HepG2 (cell line): ENCODE results near the gene CIAO3. TPM values are rescaled to one million over a fixed set of nuclear protein-coding genes. Genes with fewer than 3 reads are reported as not detected.
A peak's percentile ranks its signal among the peaks of the same experiment; 100 is the strongest.

Experiments used
- ATAD3A ChIP-seq: sonication (generic); formaldehyde crosslinking; IDR thresholded peaks from 2 replicates; pipeline ENCODE4 v1.4.0; 2020; ENCODE audit warnings: missing genetic modification reagents
- BORCS8-MEF2B ChIP-seq: sonication (generic); formaldehyde crosslinking; IDR thresholded peaks from 2 replicates; pipeline ENCODE4 v1.8.0; 2022; ENCODE audit warnings: mild to moderate bottlenecking, missing genetic modification reagents
- ERF ChIP-seq: IDR thresholded peaks from 2 replicates; pipeline ENCODE4 v1.6.1; 2018; ENCODE audit warnings: missing biosample characterization, missing genetic modification reagents
- GZF1 ChIP-seq: sonication (generic); formaldehyde crosslinking; IDR thresholded peaks from 2 replicates; pipeline ENCODE4 v1.5.1; 2020; ENCODE audit warnings: mild to moderate bottlenecking, missing genetic modification reagents
- MED8 ChIP-seq: sonication (generic); formaldehyde crosslinking; IDR thresholded peaks from 2 replicates; pipeline ENCODE4 v1.8.1; 2023; ENCODE audit warnings: mild to moderate bottlenecking, missing genetic modification reagents; ENCODE audit not compliant: insufficient replicate concordance
- MEIS2 ChIP-seq: sonication (generic); formaldehyde crosslinking; IDR thresholded peaks from 2 replicates; pipeline ENCODE4 v1.9.0; 2021; ENCODE audit warnings: mild to moderate bottlenecking, missing genetic modification reagents
- PRPF4 ChIP-seq: fragments of 200-400 bp; formaldehyde crosslinking; IDR thresholded peaks from 2 replicates; pipeline ENCODE4 v1.6.1; 2016; ENCODE audit warnings: low read length, low read depth; ENCODE audit not compliant: poor library complexity, severe bottlenecking
- RBM39 ChIP-seq: fragments of 200-400 bp; formaldehyde crosslinking; IDR thresholded peaks from one replicate; pipeline ENCODE4 v1.6.1; 2018; ENCODE audit warnings: antibody characterized with exemption, mild to moderate bottlenecking, low read depth, low read length; ENCODE audit not compliant: poor library complexity, severe bottlenecking
- TRIM24 ChIP-seq: sonication (generic); formaldehyde crosslinking; IDR thresholded peaks from 2 replicates; pipeline ENCODE4 v1.8.0; 2022; ENCODE audit warnings: mild to moderate bottlenecking, missing genetic modification reagents
- ZNF333 ChIP-seq: sonication (generic); formaldehyde crosslinking; IDR thresholded peaks from 2 replicates; pipeline ENCODE4 v1.4.0; 2020; ENCODE audit warnings: mild to moderate bottlenecking, missing genetic modification reagents, borderline replicate concordance
- ZNF350 ChIP-seq: sonication (generic); formaldehyde crosslinking; IDR thresholded peaks from 2 replicates; pipeline ENCODE4 v1.4.0; 2020; ENCODE audit warnings: mild to moderate bottlenecking, low read depth, missing genetic modification reagents, borderline replicate concordance
- ZNF468 ChIP-seq: sonication (generic); formaldehyde crosslinking; IDR thresholded peaks from 2 replicates; pipeline ENCODE4 v1.8.0; 2022; ENCODE audit warnings: mild to moderate bottlenecking, moderate library complexity, missing genetic modification reagents
- ZNF550 ChIP-seq: sonication (generic); formaldehyde crosslinking; IDR thresholded peaks from 2 replicates; pipeline ENCODE4 v1.4.0; 2020; ENCODE audit warnings: mild to moderate bottlenecking, missing genetic modification reagents, borderline replicate concordance
- ZNF660 ChIP-seq: sonication (generic); formaldehyde crosslinking; IDR thresholded peaks from 2 replicates; pipeline ENCODE4 v1.5.1; 2020; ENCODE audit warnings: mild to moderate bottlenecking, low read depth, missing genetic modification reagents, borderline replicate concordance
- ZNF670 ChIP-seq: sonication (generic); formaldehyde crosslinking; IDR thresholded peaks from 2 replicates; pipeline ENCODE4 v1.8.0; 2022; ENCODE audit warnings: mild to moderate bottlenecking, missing genetic modification reagents, borderline replicate concordance
- ZSCAN12 ChIP-seq: sonication (generic); formaldehyde crosslinking; IDR thresholded peaks from 2 replicates; pipeline ENCODE4 v1.9.0; 2021; ENCODE audit warnings: mild to moderate bottlenecking, missing genetic modification reagents
- polyA plus RNA-seq, 8 experiments: library from polyadenylated mRNA; depleted of rRNA in 3 of 8; stranded (reverse) in 7 of 8; unstranded in 1 of 8; fragments of >200 nt; fragmentation: Illumina TruSeq in 4 of 8; extraction: Trizol in 4 of 8; gene quantifications; 2 replicates each; pipeline versions ENCODE4 v1.2.1 to v1.2.3, GENCODE V29; 2011 to 2016; ENCODE audit warnings: low read depth in 4 of 8, missing spikeins in 1 of 8, mixed read lengths in 1 of 8; ENCODE audit not compliant: insufficient read depth in 1 of 8
- total RNA-seq, 5 experiments: library from RNA; depleted of rRNA; stranded (reverse); fragments of >200 nt; fragmentation: Illumina TruSeq; extraction: Trizol; gene quantifications; 2 replicates each; pipeline ENCODE4 v1.2.3, GENCODE V29; 2016; ENCODE audit warnings: low read depth in 1 of 5
- TF ChIP-seq, protein P1 (sequence below): sonication (generic); formaldehyde crosslinking; conservative IDR thresholded peaks from 2 replicates; pipeline ENCODE4 v1.8.0; 2022; ENCODE audit warnings: missing genetic modification reagents
- TF ChIP-seq, protein P2 (sequence below), 2 experiments: sonication (generic) in 1 of 2; formaldehyde crosslinking in 1 of 2; IDR thresholded peaks; 2 replicates each; pipeline versions ENCODE4 v1.6.1 to v1.9.0; 2014 to 2022; ENCODE audit warnings: antibody characterized with exemption in 1 of 2, borderline replicate concordance in 1 of 2, inconsistent platforms in 1 of 2, low read depth in 1 of 2, missing genetic modification reagents in 1 of 2

The CIAO3 gene
- total and polyA plus RNA-seq, 2 of the 13 experiments (the other 11 are each of a cell fraction or from before 2014, with no cell fraction given) = 21.7 to 25.0 TPM

DNA sequence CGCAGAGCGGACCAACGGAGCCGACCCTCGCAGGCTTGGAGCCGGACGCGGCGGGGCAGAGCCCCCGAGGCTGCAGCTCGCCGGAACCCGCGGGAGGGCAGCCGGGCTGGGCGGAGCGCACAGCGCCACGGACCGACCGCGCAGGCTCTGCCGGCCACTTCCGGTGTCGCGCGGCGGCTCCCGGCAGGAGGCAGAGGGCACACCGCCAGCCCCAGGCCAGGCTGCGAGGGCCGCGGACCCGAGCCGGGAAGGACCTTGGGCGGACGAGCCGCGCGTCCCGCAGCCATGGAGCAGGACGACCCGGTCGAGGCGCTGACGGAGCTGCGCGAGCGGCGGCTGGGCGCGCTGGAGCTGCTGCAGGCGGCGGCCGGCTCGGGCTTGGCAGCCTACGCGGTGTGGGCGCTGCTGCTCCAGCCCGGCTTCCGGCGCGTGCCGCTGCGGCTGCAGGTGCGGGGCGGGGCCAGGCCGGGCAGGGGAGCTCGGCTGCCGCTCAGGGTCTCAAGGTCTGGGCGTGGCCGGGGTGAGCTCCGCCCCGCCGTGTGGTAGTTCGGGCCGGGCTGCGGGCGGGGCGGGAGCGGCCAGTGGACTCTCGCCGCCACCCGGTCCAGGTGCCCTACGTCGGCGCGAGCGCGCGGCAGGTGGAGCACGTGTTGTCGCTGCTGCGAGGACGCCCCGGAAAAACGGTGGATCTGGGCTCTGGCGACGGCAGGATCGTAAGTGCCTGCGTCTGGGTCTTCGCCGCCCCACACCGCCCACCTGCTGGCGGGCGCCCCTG lies 19.6 kb downstream of the CIAO3 start, which contains the start of gene ANTKMT (continued):
- TF ChIP-seq ZNF468 = no peak
- peak; percentile 15 for TF ChIP-seq MED8 (CRISPR knock-in tag)
- no peak for TF ChIP-seq ATAD3A (CRISPR knock-in tag)
- peak; percentile 51; the same call in 1 of the 2 replicates for TF ChIP-seq BORCS8-MEF2B (CRISPR knock-in tag)
- TF ChIP-seq RBM39 = no peak
- 0 out of 2 replicates have a peak, but pooled peaks have one; percentile 81 for TF ChIP-seq ZNF670 (CRISPR knock-in tag)
- TF ChIP-seq, protein P1, sequence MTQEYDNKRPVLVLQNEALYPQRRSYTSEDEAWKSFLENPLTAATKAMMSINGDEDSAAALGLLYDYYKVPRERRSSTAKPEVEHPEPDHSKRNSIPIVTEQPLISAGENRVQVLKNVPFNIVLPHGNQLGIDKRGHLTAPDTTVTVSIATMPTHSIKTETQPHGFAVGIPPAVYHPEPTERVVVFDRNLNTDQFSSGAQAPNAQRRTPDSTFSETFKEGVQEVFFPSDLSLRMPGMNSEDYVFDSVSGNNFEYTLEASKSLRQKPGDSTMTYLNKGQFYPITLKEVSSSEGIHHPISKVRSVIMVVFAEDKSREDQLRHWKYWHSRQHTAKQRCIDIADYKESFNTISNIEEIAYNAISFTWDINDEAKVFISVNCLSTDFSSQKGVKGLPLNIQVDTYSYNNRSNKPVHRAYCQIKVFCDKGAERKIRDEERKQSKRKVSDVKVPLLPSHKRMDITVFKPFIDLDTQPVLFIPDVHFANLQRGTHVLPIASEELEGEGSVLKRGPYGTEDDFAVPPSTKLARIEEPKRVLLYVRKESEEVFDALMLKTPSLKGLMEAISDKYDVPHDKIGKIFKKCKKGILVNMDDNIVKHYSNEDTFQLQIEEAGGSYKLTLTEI (CRISPR knock-in tag) = no peak; the same call in 1 of the 2 replicates
- TF ChIP-seq ZSCAN12 (CRISPR knock-in tag) = no peak
- peak; percentile 56 for TF ChIP-seq MEIS2 (CRISPR knock-in tag)
- TF ChIP-seq GZF1 (CRISPR knock-in tag) = peak; percentile 47; the same call in 1 of the 2 replicates
- TF ChIP-seq, protein P2, sequence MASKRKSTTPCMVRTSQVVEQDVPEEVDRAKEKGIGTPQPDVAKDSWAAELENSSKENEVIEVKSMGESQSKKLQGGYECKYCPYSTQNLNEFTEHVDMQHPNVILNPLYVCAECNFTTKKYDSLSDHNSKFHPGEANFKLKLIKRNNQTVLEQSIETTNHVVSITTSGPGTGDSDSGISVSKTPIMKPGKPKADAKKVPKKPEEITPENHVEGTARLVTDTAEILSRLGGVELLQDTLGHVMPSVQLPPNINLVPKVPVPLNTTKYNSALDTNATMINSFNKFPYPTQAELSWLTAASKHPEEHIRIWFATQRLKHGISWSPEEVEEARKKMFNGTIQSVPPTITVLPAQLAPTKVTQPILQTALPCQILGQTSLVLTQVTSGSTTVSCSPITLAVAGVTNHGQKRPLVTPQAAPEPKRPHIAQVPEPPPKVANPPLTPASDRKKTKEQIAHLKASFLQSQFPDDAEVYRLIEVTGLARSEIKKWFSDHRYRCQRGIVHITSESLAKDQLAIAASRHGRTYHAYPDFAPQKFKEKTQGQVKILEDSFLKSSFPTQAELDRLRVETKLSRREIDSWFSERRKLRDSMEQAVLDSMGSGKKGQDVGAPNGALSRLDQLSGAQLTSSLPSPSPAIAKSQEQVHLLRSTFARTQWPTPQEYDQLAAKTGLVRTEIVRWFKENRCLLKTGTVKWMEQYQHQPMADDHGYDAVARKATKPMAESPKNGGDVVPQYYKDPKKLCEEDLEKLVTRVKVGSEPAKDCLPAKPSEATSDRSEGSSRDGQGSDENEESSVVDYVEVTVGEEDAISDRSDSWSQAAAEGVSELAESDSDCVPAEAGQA (IDR thresholded peaks at IDR 0.05; ENCODE audit: low read depth) = no peak
- TF ChIP-seq, protein P2 (CRISPR knock-in tag; IDR thresholded peaks at IDR 0.05; ENCODE audit: borderline replicate concordance) = no peak; the same call in 1 of the 2 replicates
- no peak for TF ChIP-seq ZNF550 (CRISPR knock-in tag)
- no peak for TF ChIP-seq ZNF660
- TF ChIP-seq TRIM24 = no peak
- TF ChIP-seq ZNF350 = no peak
- peak; percentile 9 for TF ChIP-seq ERF
- TF ChIP-seq PRPF4 = no peak
- TF ChIP-seq ZNF333 (CRISPR knock-in tag) = no peak
